Measurements from ENCODE around the gene OCLN.
"Not testable (repeated sequence)": the region's sequence is repeated elsewhere in the genome, so short reads cannot be mapped to it uniquely, and the experiment has no call there.

Gene OCLN

DNA sequence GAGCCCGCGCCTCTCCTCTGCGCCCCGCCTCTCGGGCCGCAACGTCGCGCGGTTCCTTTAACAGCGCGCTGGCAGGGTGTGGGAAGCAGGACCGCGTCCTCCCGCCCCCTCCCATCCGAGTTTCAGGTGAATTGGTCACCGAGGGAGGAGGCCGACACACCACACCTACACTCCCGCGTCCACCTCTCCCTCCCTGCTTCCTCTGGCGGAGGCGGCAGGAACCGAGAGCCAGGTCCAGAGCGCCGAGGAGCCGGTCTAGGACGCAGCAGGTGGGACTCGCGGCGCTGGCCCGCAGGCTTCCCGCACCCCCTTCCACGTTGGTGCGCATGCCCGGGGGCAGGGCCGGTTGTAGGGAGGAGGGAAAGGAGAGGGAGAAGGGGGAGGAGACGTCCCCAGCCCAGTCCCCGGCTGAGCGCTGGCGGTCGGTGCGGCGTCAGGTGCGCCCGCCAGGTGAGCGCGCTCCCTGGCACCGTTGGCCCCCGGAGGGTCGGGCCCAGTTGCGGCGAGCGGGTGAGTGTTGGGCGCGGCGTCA, at the start of gene OCLN:
OCLN (plus strand) TSS at position 400 of the 532 bp plus-strand sequence. CDS start 11,455 bp downstream, outside the sequence.
- peak; percentile 80 to 89 (median 87) for DNase-seq

DNA sequence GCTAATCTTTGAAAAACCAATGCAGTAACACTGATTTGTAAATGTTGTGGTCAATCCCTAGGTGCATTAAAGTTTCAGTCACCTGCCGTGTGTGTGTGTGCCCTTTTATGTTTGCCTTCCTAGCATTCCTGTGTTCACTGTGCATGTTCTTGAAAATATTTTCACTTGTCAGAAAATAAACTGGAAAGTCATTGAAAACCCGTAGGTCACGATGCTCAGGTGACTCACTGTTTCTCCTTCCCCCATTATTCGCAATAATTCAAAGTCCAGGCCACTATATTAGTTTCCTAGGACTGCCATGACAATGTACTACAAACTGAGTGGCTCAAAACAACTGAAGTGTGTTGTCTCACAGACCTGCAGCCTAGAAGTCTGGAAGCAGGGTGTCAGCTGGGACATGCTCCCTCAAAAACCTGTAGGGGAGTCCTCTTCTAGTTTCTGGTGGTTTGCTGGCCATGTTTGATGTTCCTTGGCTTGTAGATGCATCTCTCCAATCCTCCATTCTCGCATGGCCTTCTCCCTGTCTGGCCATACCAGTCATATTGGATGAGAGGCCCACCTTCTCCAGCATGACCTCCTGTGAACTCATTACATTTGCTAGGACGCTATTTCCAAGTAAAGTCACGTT, 48.3 kb upstream of the OCLN start:
- DNase-seq = no peak

- no peak for DNase-seq
Observed at GRCh38 chr5:69449511-69449910, 43.1 kb upstream of the OCLN start.

DNA sequence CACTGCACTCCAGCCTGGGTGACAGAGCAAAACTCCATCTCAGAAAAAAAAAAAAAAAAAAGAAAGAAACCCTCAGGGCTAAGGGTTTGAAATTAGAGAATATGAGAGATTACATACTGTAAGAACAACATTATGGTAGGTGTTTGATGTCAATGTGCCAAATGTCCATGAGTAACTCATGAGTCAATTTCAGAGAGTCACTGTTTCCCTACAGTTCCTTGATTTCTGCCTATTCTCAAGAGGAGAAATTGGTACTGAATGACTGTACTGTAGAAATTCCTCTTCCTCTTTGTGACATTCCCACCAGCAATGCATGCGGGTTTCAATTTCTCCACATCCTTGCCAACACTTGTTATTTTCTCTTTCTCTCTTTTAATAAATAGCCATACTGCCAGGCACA, 42.5 kb upstream of the OCLN start:
- no peak for DNase-seq

GRCh38 chr5:69450527-69450926, 42.1 kb upstream of the OCLN start:
- DNase-seq = not testable (repeated sequence)

DNA sequence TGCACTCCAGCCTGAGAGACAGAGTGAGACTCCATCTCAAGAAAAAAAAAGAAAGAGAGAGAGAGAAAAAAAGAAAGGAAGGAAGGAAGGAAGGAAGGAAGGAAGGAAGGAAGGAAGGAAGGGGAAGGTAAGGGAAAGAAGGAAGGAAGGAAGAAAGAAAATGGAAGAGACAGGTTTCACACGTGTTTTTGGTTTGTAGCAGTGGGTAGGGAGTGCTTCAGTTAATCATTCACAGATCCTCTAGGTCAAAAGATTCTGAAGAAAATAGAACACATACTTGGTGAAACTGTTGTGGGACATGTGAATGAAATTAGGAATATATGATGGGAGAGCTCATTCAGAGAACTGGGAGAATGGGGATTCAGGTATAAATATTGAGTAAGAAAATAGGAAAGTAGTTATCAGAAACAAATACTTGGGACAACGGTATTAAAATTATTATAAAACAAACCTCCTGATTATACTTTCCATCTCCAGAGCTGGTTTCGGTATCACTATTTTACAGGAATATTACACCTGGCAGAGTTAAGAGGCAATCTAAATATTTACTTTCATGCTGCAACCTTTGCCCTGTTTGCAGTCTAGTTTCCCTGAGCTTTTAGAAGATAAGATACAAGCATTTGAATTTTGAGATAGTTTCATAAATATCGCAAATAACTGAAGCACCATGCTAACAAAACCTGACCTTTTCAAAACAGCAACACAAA, 40.5 kb upstream of the OCLN start:
- no peak for DNase-seq

DNA sequence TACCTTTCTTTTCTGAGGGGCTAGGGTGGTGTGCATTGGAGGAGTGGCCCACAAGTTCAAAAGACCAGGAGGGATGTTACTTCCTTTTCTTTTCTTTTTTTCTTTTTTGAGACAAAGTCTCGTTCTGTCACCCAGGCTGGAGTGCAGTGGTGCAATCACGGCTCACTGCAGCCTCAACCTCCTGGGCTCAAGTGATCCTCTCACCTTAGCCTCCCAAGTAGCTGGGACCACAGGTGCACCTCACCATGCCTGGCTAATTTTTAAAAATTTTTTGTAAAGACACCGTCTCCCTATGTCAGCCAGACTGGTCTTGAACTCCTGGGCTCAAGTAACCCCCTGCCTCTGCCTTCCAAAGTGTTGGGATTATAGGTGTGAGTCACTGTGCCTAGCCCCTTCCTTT, 39.1 kb upstream of the OCLN start:
- not testable (repeated sequence) for DNase-seq

- DNase-seq = no peak
Observed at GRCh38 chr5:69454460-69455249, 37.9 kb upstream of the OCLN start.

DNA sequence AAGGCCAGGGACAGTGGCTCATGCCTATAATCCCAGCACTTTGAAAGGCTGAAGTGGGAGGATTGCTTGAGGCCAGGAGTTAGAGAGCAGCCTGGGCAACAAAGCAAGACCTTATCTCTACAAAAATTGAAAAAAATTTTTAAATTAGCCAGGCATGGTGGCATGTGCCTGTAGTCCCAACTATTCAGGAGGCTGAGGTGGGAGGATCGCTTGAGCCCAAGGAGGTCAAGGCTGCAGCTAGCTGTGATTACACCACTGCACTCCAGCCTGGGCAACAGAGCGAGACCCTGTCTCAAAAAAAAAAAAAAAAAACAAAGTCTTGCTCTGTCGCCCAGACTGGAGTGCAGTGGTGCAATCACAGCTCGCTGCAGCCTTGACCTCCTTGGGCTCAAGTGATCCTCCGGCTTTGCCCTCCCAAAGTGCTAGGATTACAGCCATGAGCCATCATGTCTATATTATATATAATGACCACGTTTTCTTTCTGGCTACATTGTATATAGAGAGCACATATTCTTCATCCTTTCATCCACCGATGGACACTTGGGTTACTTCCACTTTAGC, 37.1 kb upstream of the OCLN start:
- DNase-seq = not testable (repeated sequence)

DNA sequence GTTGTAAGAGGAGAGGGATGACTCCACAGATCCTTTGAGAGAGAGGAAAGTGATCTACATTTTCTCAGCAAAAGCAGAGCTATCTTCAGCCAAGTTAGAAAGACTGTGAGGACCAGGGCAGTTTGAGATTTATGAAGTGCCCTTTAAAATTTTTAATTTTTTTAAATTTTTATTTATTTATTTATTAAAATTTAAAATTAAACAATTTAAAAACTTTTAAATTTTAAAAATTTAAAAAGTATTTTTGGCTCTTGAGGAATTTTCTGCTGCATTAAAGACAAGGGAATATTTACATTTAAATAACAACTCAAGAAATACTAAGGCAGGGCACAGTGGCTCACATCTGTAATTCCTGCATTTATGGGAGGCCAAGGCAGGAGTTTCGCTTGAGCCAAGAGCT, 30.4 kb upstream of the OCLN start:
- DNase-seq = no peak

DNA sequence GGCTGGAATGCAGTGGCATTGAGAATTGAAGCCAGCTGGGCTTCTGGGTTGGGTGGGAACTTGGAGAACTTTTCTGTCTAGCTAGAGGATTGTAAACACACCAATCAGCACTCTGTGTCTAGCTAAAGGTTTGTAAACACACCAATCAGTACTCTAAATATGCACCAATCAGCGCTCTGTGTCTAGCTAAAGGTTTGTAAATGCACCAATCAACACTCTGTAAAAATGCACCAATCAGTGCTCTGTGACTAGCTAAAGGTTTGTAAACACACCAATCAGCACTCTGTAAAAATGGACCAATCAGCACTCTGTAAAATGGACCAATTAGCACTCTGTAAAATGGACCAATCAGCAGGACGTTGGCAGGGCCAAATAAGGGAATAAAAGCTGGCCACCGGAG, 26.2 kb upstream of the OCLN start:
- not testable (repeated sequence) for DNase-seq

- no peak for DNase-seq
Observed at GRCh38 chr5:69467442-69468225, 25.0 kb upstream of the OCLN start.

DNA sequence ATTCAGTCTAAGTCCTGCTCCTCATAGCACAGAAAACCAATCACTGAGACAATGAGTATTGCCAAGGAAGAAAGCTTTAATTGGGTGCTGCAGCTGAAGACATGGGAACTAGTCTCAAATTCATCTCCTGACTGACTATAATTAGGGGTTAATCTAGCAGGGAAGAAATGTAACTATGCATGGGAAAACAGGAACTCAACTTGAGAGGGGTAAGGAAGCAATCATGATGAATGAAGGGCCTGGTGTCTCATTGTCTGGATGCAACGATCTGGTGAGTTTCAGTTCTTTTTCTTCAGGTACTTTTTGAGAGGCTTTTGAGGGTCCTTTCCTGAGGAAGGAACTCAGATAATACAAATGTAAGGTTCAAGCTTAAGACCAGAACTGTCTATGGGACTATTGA, 24.0 kb upstream of the OCLN start:
- no peak for DNase-seq

DNA sequence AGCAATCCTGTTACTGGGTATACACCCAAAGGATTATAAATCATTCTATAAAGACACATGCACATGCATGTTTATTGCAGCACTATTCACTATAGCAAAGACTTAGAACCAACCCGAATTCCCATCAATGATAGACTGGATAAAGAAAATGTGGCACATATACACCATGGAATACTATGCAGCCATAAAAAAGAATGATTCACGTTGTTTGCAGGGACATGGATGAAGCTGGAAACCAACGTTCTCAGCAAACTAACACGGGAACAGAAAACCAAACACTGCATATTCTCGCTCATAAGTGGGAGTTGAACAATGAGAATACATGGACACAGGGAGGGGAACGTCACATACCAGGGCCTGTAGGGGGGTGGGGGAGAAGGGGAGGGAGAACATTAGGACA, 21.1 kb upstream of the OCLN start:
- DNase-seq = not testable (repeated sequence)

DNA sequence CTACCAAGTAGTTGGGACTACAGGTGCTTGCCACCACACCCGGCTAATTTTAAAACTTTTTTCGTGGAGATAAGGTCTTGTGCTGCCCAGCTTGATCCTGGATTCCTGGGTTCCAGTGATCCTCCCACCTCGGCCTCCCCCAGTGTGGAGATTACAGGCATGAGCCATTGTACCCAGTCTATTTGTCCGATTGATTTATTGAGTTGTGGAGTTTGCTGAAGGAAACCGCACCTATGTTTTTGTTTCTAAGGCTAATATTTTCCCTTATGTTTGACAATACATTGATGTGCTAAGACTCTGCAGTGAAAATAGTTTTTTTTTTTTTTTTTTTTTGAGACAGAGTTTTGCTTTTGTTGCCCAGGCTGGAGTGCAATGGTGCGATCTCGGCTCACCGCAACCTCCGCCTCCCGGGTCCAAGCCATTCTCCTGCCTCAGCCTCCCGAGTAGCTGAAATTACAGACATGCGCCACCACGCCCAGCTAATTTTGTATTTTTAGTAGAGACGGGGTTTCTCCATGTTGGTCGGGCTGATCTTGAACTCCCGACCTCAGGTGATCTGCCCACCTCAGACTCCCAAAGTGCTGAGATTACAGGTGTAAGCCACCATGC, 20.0 kb upstream of the OCLN start:
- not testable (repeated sequence) for DNase-seq

DNA sequence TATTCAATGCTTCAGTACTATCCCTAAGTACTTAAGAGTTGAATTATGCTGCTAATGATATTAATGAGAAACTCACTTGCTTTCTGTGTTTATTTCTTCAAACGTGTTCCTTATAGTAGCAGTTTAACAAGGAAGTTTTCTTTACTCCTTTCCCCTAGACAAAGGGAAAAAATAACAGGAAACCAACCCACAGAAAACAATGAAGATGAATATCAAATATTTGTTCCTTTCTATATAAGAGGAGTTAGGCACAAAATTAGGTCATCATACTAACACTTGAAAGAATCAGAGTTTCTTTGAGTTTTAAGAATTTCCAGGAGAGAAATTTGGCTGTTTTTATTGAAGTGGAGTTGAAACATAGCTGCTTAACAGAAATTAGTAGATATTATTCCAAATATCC, 15.4 kb upstream of the OCLN start:
- DNase-seq = no peak

DNA sequence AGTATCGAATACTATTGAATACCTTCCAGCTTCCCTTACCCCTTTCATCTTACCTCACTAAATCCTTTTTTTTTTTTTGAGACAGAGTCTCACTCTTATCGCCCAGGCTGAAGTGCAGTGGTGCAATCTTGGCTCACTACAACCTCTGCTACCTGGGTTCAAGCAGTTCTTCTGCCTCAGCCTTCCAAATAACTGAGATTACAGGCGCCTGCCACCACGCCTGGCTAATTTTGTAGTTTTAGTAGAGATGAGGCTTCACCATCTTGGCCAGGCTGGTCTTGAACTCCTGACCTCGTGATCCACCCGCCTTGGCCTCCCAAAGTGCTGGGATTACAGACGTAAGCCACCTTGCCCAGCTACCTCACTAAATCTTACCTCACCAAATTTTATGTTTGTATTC, 14.3 kb upstream of the OCLN start:
- not testable (repeated sequence) for DNase-seq

DNA sequence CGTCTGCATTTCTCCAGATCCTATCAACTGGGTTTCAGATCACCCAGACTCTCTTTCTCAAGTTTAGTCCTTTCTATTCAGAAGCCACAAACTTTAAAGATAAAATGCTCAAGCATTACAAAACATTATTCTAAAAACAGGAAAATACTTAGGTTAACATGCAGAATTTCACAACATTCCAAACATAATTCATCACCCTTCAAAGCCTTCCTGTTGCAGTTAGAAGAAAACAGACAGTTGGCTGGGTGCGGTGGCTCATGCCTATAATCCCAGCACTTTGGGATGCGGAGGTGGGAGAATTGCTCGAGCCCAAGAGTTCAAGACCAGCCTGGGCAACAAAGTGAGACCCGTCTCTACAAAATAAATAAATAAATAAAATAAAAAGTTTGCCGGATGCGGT, 7.7 kb upstream of the OCLN start:
- no peak for DNase-seq

DNA sequence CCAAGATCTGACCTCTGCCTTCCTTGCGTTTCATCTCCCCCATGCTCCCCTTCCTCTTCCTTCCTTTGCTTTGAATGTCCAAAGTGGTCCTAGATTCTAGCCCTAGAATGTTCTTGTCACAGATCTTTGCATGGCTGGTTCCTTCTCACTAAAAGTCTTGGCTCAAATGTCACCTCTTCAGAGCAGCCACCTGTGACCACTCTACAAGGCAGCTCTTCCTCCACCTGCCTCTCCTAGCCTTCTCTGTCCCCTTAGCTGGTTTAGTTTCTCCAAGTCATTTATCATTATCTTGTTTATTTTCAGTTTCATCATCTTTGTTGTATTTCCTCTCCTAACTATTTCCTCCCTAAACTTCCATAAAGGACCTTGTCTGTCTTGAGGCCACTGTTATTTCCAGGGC, 7.1 kb upstream of the OCLN start:
- peak in 1 of 3 experiments; percentile 76 for DNase-seq

DNA sequence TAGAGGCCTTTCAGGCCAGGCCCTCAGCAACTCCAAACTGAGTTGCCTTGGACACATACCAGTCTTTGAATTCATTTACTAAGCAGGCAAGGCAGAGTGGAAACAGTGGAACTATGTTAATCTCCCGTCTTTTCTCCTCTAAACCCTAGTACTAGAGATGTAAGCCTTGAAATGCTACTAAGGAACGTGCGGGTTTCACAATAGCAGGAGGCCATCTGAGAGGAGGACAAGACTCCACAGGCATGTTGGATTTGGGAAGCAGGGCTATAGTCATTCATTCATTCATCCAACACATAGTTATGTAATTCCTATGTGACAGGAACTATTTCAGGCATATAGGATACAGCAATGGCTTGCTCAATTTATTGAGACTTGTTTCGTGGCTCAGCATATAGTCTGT, 3.3 kb upstream of the OCLN start:
- DNase-seq = no peak

DNA sequence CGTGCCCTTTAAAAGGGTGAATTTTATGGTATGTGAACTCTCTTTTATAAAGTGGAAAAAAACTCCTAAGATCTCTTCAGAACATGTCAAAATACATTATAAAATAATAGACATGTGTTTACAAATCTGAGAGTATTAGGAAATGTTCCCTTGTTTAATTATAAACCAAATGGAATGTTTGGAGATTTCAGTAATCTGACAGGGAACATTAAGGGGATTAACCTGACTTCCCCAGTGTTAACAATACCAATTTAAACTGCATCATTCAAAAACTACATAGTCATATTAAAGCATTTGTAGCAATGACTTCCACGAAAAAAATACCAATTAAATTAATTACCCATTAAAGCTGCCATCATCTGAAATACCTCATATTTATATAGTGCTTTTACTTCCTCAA, 1.6 kb upstream of the OCLN start:
- no peak for DNase-seq

- DNase-seq = peak in 1 of 3 experiments; percentile 68
Observed at GRCh38 chr5:69491838-69492390, 676 bp upstream of the OCLN start.
